NB4 (cell line): Measurements from ENCODE around the gene SV2C.
"Not testable (repeated sequence)": the region's sequence is repeated elsewhere in the genome, so short reads cannot be mapped to it uniquely, and the experiment has no call there.

ENCODE experiments used
- DNase-seq: peaks from one replicate; pipeline ENCODE4 v3.0.0; 2010; ENCODE audit warnings: low read depth
- H3K4me3 ChIP-seq: one replicate; pipeline ENCODE4 v1.5.1; 2011; ENCODE audit warnings: mild to moderate bottlenecking, low read depth, low read length, moderate library complexity
- MYC ChIP-seq: IDR thresholded peaks from 2 replicates; pipeline ENCODE4 v1.6.1; 2011; ENCODE audit warnings: low read depth, low read length
- POLR2A ChIP-seq: IDR thresholded peaks from 2 replicates; pipeline ENCODE4 v1.6.1; 2011; ENCODE audit warnings: mild to moderate bottlenecking; ENCODE audit not compliant: insufficient read length; ENCODE audit errors: extremely low read depth
- TF ChIP-seq, protein P1 (sequence below): IDR thresholded peaks from one replicate; pipeline ENCODE4 v1.5.1; 2012; ENCODE audit warnings: low read depth, low read length
- TF ChIP-seq, protein P2 (sequence below): IDR thresholded peaks from 2 replicates; pipeline ENCODE4 v1.6.1; 2011; ENCODE audit warnings: low read depth, low read length

Gene SV2C

DNA sequence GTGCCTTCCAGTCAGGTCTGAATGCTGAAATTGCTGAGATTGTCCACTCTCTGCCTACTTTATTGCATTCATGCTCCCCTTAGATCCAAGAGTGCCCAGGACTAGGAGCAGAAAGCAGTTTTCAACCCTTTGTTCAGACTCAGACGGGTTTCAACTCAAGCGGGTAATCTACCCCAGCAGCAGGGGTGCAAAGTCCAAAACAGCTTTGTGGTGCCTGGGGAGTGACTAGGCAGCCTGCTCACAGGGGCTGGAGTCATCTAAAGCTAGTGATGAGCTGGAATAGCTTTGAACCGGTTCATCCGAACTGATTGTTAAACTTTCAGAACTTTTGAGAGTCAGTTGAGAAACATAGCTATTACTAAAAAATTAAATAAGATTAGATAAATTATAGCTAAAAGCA, 248.9 kb downstream of the SV2C start:
- TF ChIP-seq POLR2A (no peak), MYC (no peak)
- TF ChIP-seq, protein P1, sequence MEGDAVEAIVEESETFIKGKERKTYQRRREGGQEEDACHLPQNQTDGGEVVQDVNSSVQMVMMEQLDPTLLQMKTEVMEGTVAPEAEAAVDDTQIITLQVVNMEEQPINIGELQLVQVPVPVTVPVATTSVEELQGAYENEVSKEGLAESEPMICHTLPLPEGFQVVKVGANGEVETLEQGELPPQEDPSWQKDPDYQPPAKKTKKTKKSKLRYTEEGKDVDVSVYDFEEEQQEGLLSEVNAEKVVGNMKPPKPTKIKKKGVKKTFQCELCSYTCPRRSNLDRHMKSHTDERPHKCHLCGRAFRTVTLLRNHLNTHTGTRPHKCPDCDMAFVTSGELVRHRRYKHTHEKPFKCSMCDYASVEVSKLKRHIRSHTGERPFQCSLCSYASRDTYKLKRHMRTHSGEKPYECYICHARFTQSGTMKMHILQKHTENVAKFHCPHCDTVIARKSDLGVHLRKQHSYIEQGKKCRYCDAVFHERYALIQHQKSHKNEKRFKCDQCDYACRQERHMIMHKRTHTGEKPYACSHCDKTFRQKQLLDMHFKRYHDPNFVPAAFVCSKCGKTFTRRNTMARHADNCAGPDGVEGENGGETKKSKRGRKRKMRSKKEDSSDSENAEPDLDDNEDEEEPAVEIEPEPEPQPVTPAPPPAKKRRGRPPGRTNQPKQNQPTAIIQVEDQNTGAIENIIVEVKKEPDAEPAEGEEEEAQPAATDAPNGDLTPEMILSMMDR: no peak
- TF ChIP-seq, protein P2, sequence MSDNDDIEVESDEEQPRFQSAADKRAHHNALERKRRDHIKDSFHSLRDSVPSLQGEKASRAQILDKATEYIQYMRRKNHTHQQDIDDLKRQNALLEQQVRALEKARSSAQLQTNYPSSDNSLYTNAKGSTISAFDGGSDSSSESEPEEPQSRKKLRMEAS: no peak
- H3K4me3 ChIP-seq: no peak overlapping the region
- no peak for DNase-seq

DNA sequence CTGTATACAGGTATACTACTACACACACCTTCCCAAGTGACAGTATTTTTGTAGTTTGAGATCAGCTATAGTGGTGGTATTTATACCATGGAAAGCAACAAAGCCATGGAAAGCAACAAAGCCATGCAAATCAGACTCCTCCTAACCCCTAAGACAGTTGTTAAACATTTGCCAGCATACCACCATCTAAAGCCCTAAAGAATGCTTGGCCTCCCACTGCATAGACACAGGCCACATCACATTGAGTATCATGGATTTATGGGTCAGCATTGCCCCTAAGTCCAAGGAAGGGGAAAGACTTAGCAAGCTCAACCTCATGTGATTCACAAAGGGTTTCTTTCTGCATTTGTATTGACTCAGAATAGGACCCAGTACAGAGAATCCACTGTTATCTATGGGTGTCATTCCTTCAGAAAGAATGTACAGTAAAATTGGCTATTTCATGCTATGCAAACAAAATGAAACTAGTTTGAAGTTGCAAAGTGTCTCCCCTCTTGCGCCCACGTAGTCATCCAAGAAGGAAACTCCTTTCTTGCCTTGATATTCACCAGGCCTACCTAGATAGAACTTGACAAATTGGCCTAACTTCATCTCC, 249.5 kb downstream of the SV2C start:
- TF ChIP-seq, protein P1: no peak
- TF ChIP-seq MYC: no peak
- TF ChIP-seq, protein P2: no peak
- no peak for TF ChIP-seq POLR2A
- no peak for DNase-seq
- H3K4me3 ChIP-seq: no peak overlapping the region

DNA sequence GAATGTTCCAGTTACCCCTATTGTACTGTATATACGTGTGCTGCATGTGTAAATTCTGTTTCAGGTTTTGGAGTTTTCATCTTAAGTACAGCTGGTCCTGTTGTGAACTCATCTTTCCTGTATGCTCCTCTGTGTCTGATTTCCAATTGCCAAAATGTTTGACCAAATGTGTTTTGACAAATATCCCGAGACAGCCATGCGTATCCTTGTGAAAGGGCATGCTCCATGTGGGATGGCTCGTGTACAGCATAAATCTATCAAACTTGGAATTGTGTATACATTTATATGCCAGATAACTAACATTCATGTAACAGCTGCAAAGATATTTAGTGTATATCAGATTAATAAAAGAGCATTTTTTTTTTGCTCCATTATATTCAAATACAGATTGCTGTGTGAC, 250.4 kb downstream of the SV2C start:
- TF ChIP-seq, protein P2: no peak
- TF ChIP-seq MYC (no peak), POLR2A (no peak)
- TF ChIP-seq, protein P1: no peak
- no peak for DNase-seq
- H3K4me3 ChIP-seq: no peak overlapping the region

DNA sequence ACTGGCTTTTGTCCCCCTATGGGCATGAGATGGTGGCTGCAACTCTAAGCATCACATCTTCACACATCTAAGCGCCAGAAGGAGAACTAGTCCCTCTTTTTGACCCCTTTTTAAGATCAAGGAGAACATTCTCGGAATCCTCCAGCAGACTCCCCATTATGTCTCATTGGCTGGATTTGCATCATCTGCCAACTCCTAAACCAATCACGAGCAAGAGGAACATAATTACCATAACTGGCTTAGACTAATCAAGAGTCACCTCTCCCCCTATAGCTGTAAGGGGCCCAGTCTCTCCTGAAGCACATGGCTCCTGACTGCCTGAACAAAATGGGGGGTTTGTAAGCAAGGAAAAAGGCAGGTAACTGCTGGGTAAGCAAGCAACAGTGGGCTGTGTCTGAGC, 251.4 kb downstream of the SV2C start:
- TF ChIP-seq, protein P1: no peak
- TF ChIP-seq, protein P2: no peak
- no peak for TF ChIP-seq MYC
- no peak for TF ChIP-seq POLR2A
- DNase-seq: no peak
- H3K4me3 ChIP-seq: no peak overlapping the region

DNA sequence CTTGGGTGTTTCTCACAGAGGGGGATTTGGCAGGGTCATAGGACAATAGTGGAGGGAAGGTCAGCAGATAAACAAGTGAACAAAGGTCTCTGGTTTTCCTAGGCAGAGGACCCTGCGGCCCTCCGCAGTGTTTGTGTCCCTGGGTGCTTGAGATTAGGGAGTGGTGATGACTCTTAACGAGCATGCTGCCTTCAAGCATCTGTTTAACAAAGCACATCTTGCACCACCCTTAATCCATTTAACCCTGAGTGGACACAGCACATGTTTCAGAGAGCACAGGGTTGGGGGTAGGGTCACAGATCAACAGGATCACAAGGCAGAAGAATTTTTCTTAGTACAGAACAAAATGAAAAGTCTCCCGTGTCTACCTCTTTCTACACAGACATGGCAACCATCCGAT, 252.3 kb downstream of the SV2C start:
- H3K4me3 ChIP-seq, DNase-seq: not testable (repeated sequence)

DNA sequence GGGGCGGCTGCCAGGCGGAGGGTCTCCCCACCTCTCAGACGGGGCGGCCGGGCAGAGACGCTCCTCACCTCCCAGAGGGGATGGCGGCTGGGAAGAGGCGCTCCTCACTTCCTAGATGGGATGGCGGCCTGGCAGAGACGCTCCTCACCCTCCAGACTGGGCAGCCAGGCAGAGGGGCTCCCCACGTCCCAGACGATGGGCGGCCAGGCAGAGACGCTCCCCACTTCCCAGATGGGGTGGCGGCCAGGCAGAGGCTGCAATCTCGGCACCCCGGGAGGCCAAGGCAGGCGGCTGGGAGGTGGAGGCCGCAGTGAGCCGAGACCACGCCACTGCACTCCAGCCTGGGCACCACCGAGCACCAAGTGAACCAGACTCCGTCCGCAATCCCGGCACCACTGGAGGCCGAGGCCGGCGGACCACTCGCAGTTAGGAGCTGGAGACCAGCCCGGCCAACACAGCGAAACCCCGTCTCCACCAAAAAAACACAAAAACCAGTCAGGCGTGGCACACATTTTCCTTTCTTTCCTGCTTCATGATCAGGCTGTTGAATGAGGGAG, 253.1 kb downstream of the SV2C start:
- not testable (repeated sequence) for DNase-seq, H3K4me3 ChIP-seq

DNA sequence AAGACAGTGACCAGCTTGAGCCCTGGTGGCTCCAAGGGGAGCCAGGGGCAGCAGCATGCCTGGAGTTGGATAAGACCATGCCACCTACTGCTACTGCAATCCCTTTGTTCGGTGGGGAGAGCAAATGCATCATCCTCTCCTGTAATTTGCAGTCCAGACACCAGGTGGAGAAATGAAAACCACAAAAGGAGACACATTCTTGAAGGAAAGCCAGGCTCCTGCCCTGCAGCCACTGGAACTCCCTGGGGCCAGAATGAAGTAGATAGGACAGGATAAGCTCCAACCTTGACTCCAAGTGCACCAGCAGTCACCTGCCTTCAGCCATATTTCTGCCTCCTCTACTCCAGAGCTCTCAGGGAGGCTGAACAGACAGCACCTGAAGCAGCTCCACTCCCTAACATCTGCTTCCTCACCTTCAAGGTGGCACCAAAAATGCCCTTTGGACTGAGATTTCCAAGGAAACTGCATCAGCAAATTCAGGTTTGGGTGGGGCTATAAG, 254.8 kb downstream of the SV2C start:
- TF ChIP-seq, protein P1: peak; percentile 37
- TF ChIP-seq, protein P2: no peak
- no peak overlapping the region for H3K4me3 ChIP-seq
- peak; percentile 66 for DNase-seq
